ENCODE data around the gene HLTF. TPM values are rescaled to one million over a fixed set of nuclear protein-coding genes. Genes with fewer than 3 reads are reported as not detected.

HLTF gene
- total and polyA plus RNA-seq, 2 donors (not counting 1 experiment from before 2014, with no cell fraction given), result 3.3 to 22.9 TPM

DNA sequence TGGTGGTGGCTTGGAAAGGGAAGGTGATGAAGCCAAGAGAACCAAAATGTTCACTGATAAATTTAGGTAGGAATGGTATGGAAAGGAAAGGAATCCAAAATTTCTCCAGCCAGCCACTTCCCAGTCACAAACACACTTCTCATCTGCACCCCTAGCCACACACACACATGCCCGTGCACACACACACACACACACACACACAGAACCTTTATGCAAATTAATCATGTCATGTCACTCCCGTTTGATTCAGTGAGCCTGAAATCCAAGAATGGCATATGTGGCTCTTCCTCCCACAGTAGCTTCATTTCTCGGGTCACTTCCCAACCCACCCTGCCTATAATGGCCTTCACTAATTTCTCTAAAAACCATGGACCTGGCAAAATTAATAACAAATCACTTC is 3.1 kb upstream of the HLTF start:
- intact Hi-C loops (cut with micrococcal nuclease), result loop anchor here (5.0 kb wide), 1 partner anchor 723 kb away; the partner anchor contains the start of gene RNF13
- H3K27ac ChIP-seq (ENCODE audit: low read length in 2 of 2), result no peak overlapping the region
- H3K9ac ChIP-seq (ENCODE audit: low read length), result no peak overlapping the region

DNA sequence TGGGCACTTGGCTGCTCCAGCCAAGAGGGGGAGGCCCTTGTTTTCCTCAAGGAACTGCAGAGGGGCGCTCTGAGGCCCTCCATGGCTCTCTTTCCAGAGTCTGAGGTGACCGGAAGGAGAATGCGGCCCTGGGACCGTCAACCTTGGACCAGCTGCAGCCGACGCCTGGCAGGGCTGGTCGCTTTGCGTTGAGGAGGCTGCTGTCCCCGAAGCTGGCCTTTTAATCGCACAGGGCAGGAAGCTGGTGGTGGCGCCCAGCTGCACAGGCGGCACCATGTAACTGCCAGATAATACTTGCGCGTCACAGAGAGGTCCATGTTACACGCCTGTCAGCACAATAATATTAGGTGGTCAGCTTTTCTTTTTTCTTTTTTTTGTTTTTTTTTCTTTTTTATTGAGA is 875 bp upstream of the HLTF start:
- H3K27me3 ChIP-seq (replicated peaks in 1 of 4; ENCODE audit: control extremely low read depth in 1 of 4, control insufficient read depth in 3 of 4, insufficient read depth in 4 of 4, low read length in 3 of 4), result no peaks in the 10 kb centered on the region
- H3K36me3 ChIP-seq (replicated peaks in 1 of 2; ENCODE audit: control extremely low read depth in 1 of 2, control insufficient read depth in 1 of 2, extremely low read depth in 1 of 2, insufficient read depth in 2 of 2, low read length in 1 of 2), result no peaks in the 10 kb centered on the region
- TF ChIP-seq, protein P1, sequence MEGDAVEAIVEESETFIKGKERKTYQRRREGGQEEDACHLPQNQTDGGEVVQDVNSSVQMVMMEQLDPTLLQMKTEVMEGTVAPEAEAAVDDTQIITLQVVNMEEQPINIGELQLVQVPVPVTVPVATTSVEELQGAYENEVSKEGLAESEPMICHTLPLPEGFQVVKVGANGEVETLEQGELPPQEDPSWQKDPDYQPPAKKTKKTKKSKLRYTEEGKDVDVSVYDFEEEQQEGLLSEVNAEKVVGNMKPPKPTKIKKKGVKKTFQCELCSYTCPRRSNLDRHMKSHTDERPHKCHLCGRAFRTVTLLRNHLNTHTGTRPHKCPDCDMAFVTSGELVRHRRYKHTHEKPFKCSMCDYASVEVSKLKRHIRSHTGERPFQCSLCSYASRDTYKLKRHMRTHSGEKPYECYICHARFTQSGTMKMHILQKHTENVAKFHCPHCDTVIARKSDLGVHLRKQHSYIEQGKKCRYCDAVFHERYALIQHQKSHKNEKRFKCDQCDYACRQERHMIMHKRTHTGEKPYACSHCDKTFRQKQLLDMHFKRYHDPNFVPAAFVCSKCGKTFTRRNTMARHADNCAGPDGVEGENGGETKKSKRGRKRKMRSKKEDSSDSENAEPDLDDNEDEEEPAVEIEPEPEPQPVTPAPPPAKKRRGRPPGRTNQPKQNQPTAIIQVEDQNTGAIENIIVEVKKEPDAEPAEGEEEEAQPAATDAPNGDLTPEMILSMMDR (IDR thresholded peaks at IDR 0.05), result no peak
- TF ChIP-seq EZH2 (IDR thresholded peaks at IDR 0.05; ENCODE audit: borderline replicate concordance, insufficient read depth, low read depth, low read length, poor library complexity, severe bottlenecking), result no peak
- DNase-seq (no peak), ATAC-seq (ENCODE audit: low read depth) (no peak)
- peaks cover 7% of the 10 kb centered on the region for H3K79me2 ChIP-seq (ENCODE audit: control insufficient read depth, insufficient read depth, low read length)
- H2AFZ ChIP-seq (ENCODE audit: insufficient read depth, low read depth, low read length, poor library complexity, severe bottlenecking), result peak overlapping the region; percentile 90
- no peaks in the 10 kb centered on the region for H3K9me3 ChIP-seq (ENCODE audit: control extremely low read depth in 1 of 3, control insufficient read depth in 2 of 3, insufficient read depth in 1 of 3, low read length in 2 of 3)
- no peak overlapping the region for H3K4me3 ChIP-seq (ENCODE audit: control extremely low read depth in 1 of 5, extremely low read depth in 1 of 5, insufficient read depth in 1 of 5, low read depth in 2 of 5, low read length in 4 of 5)
- Mint-ChIP-seq H3K4me1 (peaks cover 25% of the 10 kb centered on the region), H3K9me3 (ENCODE audit: insufficient read depth) (no peaks in the 10 kb centered on the region), H3K4me3 (peak overlapping the region; percentile 91), H3K27ac (no peak overlapping the region), H3K27me3 (no peaks in the 10 kb centered on the region)
- intact Hi-C loops (cut with micrococcal nuclease), result loop anchor here (2.0 to 5.0 kb wide), 2 partner anchors 14 to 725 kb away; partner anchors contain the start of gene RNF13
- ChIA-PET POLR2A (interaction anchor here (0.7 kb wide), 1 partner anchor 39 kb away, joined by 3 read pairs; no protein-coding TSS in a partner anchor), CTCF (interaction anchor here (0.7 kb wide), 1 partner anchor 95 kb away, joined by 3 read pairs; no protein-coding TSS in a partner anchor)
- no peak overlapping the region for H3K9ac ChIP-seq (ENCODE audit: low read length)
- H4K20me1 ChIP-seq (ENCODE audit: control insufficient read depth, insufficient read depth, low read length, poor library complexity, severe bottlenecking), result no peaks in the 10 kb centered on the region
- peaks cover 10 to 14% of the 10 kb centered on the region in 2 donors for H3K4me1 ChIP-seq (ENCODE audit: control insufficient read depth in 2 of 2, insufficient read depth in 2 of 2, low read length in 2 of 2)
- peak overlapping the region; percentile 76 for H3K4me2 ChIP-seq (replicated peaks; ENCODE audit: low read depth, low read length, poor library complexity, severe bottlenecking)
- H3K27ac ChIP-seq (ENCODE audit: low read length in 2 of 2), result no peak overlapping the region
- WGBS (ENCODE audit: insufficient coverage), result 100% methylated on average over 13 of the region's 15 CpGs

More for the DNA sequence above, 3.1 kb upstream of the HLTF start:
- DNase-seq, result peak; percentile 27
- TF ChIP-seq, protein P1 (IDR thresholded peaks at IDR 0.05), result no peak
- TF ChIP-seq EZH2 (IDR thresholded peaks at IDR 0.05; ENCODE audit: borderline replicate concordance, insufficient read depth, low read depth, low read length, poor library complexity, severe bottlenecking), result no peak
- no peaks in the 10 kb centered on the region for H3K9me3 ChIP-seq (ENCODE audit: control extremely low read depth in 1 of 3, control insufficient read depth in 2 of 3, insufficient read depth in 1 of 3, low read length in 2 of 3)
- peaks cover 23% of the 10 kb centered on the region for H3K4me1 Mint-ChIP-seq
- no peaks in the 10 kb centered on the region for H3K27me3 Mint-ChIP-seq
- no peak overlapping the region for H3K4me2 ChIP-seq (replicated peaks; ENCODE audit: low read depth, low read length, poor library complexity, severe bottlenecking)
- ChIA-PET CTCF (no interaction called here), POLR2A (no interaction called here)
- no peak overlapping the region for H2AFZ ChIP-seq (ENCODE audit: insufficient read depth, low read depth, low read length, poor library complexity, severe bottlenecking)
- H3K4me1 ChIP-seq (ENCODE audit: control insufficient read depth in 2 of 2, insufficient read depth in 2 of 2, low read length in 2 of 2), result peaks cover 10 to 14% of the 10 kb centered on the region in 2 donors
- H3K4me3 ChIP-seq (ENCODE audit: control extremely low read depth in 1 of 5, extremely low read depth in 1 of 5, insufficient read depth in 1 of 5, low read depth in 2 of 5, low read length in 4 of 5), result no peak overlapping the region
- H3K79me2 ChIP-seq (ENCODE audit: control insufficient read depth, insufficient read depth, low read length), result no peaks in the 10 kb centered on the region
- no peak overlapping the region for H3K4me3 Mint-ChIP-seq
- WGBS (ENCODE audit: insufficient coverage), result 63% methylated on average over 3 of the region's 3 CpGs
- H3K9me3 Mint-ChIP-seq (ENCODE audit: insufficient read depth), result no peaks in the 10 kb centered on the region
- ATAC-seq (ENCODE audit: low read depth), result no peak
- no peaks in the 10 kb centered on the region for H4K20me1 ChIP-seq (ENCODE audit: control insufficient read depth, insufficient read depth, low read length, poor library complexity, severe bottlenecking)
- peak overlapping the region; percentile 51 for H3K27ac Mint-ChIP-seq
- H3K36me3 ChIP-seq (replicated peaks in 1 of 2; ENCODE audit: control extremely low read depth in 1 of 2, control insufficient read depth in 1 of 2, extremely low read depth in 1 of 2, insufficient read depth in 2 of 2, low read length in 1 of 2), result no peaks in the 10 kb centered on the region
- no peaks in the 10 kb centered on the region for H3K27me3 ChIP-seq (replicated peaks in 1 of 4; ENCODE audit: control extremely low read depth in 1 of 4, control insufficient read depth in 3 of 4, insufficient read depth in 4 of 4, low read length in 3 of 4)
